H9 (cell line): ENCODE data around the gene MDFIC2. TPM values are rescaled to one million over a fixed set of nuclear protein-coding genes. Genes with fewer than 3 reads are reported as not detected.

ENCODE experiments used
- DNase-seq: peaks from one replicate; pipeline ENCODE4 v3.0.0-alpha.2; 2017
- H2AFZ ChIP-seq: one replicate; pipeline ENCODE4 v1.6.1; 2013; ENCODE audit warnings: mild to moderate bottlenecking, low read length, control low read depth, moderate library complexity
- H2AK5ac ChIP-seq: 2 replicates; pipeline ENCODE4 v1.6.1; 2013; ENCODE audit warnings: low read length, control low read depth, mixed read lengths; ENCODE audit not compliant: insufficient read length
- H2BK120ac ChIP-seq: one replicate; pipeline ENCODE4 v1.6.1; 2013; ENCODE audit warnings: low read depth, mild to moderate bottlenecking, low read length, control low read depth, inconsistent platforms; ENCODE audit not compliant: poor library complexity, severe bottlenecking
- H2BK12ac ChIP-seq: 2 replicates; pipeline ENCODE4 v1.6.1; 2013; ENCODE audit warnings: low read length, control low read depth, mixed read lengths, low read depth; ENCODE audit not compliant: insufficient read length
- H2BK15ac ChIP-seq: 2 replicates; pipeline ENCODE4 v1.6.1; 2013; ENCODE audit warnings: low read depth, low read length, control low read depth
- H2BK20ac ChIP-seq: one replicate; pipeline ENCODE4 v1.6.1; 2013; ENCODE audit warnings: low read depth, mild to moderate bottlenecking, low read length, control low read depth, inconsistent platforms; ENCODE audit not compliant: poor library complexity, severe bottlenecking
- H2BK5ac ChIP-seq: 2 replicates; pipeline ENCODE4 v1.6.1; 2013; ENCODE audit warnings: low read length, control low read depth, mixed read lengths; ENCODE audit not compliant: insufficient read length
- H3K14ac ChIP-seq: 2 replicates; pipeline ENCODE4 v1.6.1; 2013; ENCODE audit warnings: low read length, control low read depth; ENCODE audit not compliant: insufficient read depth
- H3K18ac ChIP-seq: 2 replicates; pipeline ENCODE4 v1.6.1; 2013; ENCODE audit warnings: low read depth, mild to moderate bottlenecking, mixed read lengths, low read length, control low read depth; ENCODE audit not compliant: insufficient read length
- H3K23ac ChIP-seq: 2 replicates; pipeline ENCODE4 v1.6.1; 2013; ENCODE audit warnings: low read length, control low read depth, mixed read lengths, low read depth; ENCODE audit not compliant: insufficient read length
- H3K23me2 ChIP-seq: 2 replicates; pipeline ENCODE4 v1.6.1; 2013; ENCODE audit warnings: low read depth, mild to moderate bottlenecking, mixed read lengths, low read length, control low read depth; ENCODE audit not compliant: insufficient read length, poor library complexity, severe bottlenecking
- H3K27ac ChIP-seq: 2 replicates; pipeline ENCODE4 v1.5.1; 2013; ENCODE audit warnings: low read length, control low read depth, mixed read lengths, low read depth; ENCODE audit not compliant: insufficient read length
- H3K27me3 ChIP-seq: 2 replicates; pipeline ENCODE4 v1.6.1; 2013; ENCODE audit warnings: low read length, control low read depth, inconsistent platforms; ENCODE audit not compliant: insufficient read depth
- H3K4ac ChIP-seq: 2 replicates; pipeline ENCODE4 v1.6.1; 2013; ENCODE audit warnings: low read depth, mild to moderate bottlenecking, control low read depth, inconsistent platforms, low read length, moderate library complexity
- H3K4me1 ChIP-seq: 2 replicates; pipeline ENCODE4 v1.6.1; 2013; ENCODE audit warnings: low read length, control low read depth, inconsistent platforms; ENCODE audit not compliant: insufficient read depth
- H3K4me2 ChIP-seq: 2 replicates; pipeline ENCODE4 v1.6.1; 2013; ENCODE audit warnings: low read length, control low read depth, mixed read lengths; ENCODE audit not compliant: insufficient read length, insufficient read depth
- H3K56ac ChIP-seq: 2 replicates; pipeline ENCODE4 v1.6.1; 2013; ENCODE audit warnings: low read depth, mild to moderate bottlenecking, mixed read lengths, low read length, control low read depth; ENCODE audit not compliant: insufficient read length
- H3K79me1 ChIP-seq: 2 replicates; pipeline ENCODE4 v1.6.1; 2013; ENCODE audit warnings: low read depth, mild to moderate bottlenecking, moderate library complexity, low read length, control low read depth, inconsistent platforms; ENCODE audit not compliant: insufficient read depth, poor library complexity, severe bottlenecking
- H3K79me2 ChIP-seq: 2 replicates; pipeline ENCODE4 v1.6.1; 2013; ENCODE audit warnings: low read length, control low read depth, inconsistent platforms; ENCODE audit not compliant: insufficient read depth
- H3K9ac ChIP-seq: 2 replicates; pipeline ENCODE4 v1.6.1; 2013; ENCODE audit warnings: low read length, control low read depth, mixed read lengths; ENCODE audit not compliant: insufficient read length; ENCODE audit errors: extremely low read depth
- H3K9me3 ChIP-seq: one replicate; pipeline ENCODE4 v1.6.1; 2013; ENCODE audit warnings: low read depth, low read length, inconsistent platforms; ENCODE audit not compliant: control insufficient read depth
- H3T11ph ChIP-seq: one replicate; pipeline ENCODE4 v1.6.1; 2013; ENCODE audit warnings: mild to moderate bottlenecking, low read length, control low read depth, inconsistent platforms
- H4K20me1 ChIP-seq: one replicate; pipeline ENCODE4 v1.6.1; 2013; ENCODE audit not compliant: control insufficient read depth, insufficient read length, insufficient read depth
- H4K5ac ChIP-seq: 2 replicates; pipeline ENCODE4 v1.6.1; 2013; ENCODE audit warnings: low read depth, mild to moderate bottlenecking, mixed read lengths, low read length, control low read depth; ENCODE audit not compliant: insufficient read length
- H4K8ac ChIP-seq: replicated peaks from 2 replicates; pipeline ENCODE4 v1.6.1; 2013; ENCODE audit warnings: low read length, control low read depth, mixed read lengths, low read depth; ENCODE audit not compliant: insufficient read length
- H4K91ac ChIP-seq: 2 replicates; pipeline ENCODE4 v1.6.1; 2013; ENCODE audit warnings: low read depth, mild to moderate bottlenecking, moderate library complexity, mixed read lengths, low read length, control low read depth; ENCODE audit not compliant: insufficient read length
- H3K27ac Mint-ChIP-seq, 3 experiments: 2 replicates in 2 of 3; 3 replicates in 1 of 3; pipeline ENCODE4 v1.8.0; 2020 to 2021; ENCODE audit warnings: mixed read lengths in 3 of 3, mild to moderate bottlenecking in 1 of 3, moderate library complexity in 1 of 3
- H3K27me3 Mint-ChIP-seq: 2 replicates; pipeline ENCODE4 v1.8.0; 2021; ENCODE audit warnings: low read depth, mild to moderate bottlenecking, moderate library complexity, mixed read lengths
- H3K36me3 Mint-ChIP-seq, 3 experiments: 2 replicates in 2 of 3; 3 replicates in 1 of 3; pipeline ENCODE4 v1.8.0; 2020 to 2021; ENCODE audit warnings: low read depth in 3 of 3, mixed read lengths in 3 of 3; ENCODE audit not compliant: insufficient read depth in 1 of 3
- H3K4me1 Mint-ChIP-seq, 2 experiments: 2 replicates each; pipeline ENCODE4 v1.8.0; 2020; ENCODE audit warnings: mixed read lengths in 2 of 2
- H3K4me3 Mint-ChIP-seq, 2 experiments: 2 replicates in 1 of 2; 3 replicates in 1 of 2; pipeline ENCODE4 v1.8.0; 2020 to 2021; ENCODE audit warnings: mild to moderate bottlenecking in 2 of 2, mixed read lengths in 2 of 2, moderate library complexity in 1 of 2
- H3K9me3 Mint-ChIP-seq, 2 experiments: 2 replicates in 1 of 2; 3 replicates in 1 of 2; pipeline ENCODE4 v1.8.0; 2020; ENCODE audit warnings: mild to moderate bottlenecking in 2 of 2, mixed read lengths in 2 of 2, moderate library complexity in 1 of 2
- WGBS: extraction: QIAGEN DNeasy Blood & Tissue Kit; methylation state at CpG from one replicate; pipeline ENCODE4 v1.1.7; 2013; ENCODE audit warnings: missing lambda C conversion rate, low lambda C conversion rate, mixed read lengths; ENCODE audit not compliant: insufficient read length; ENCODE audit errors: extremely low coverage; 5-methylcytosine and 5-hydroxymethylcytosine counted together
- total RNA-seq: library from RNA; stranded (reverse); gene quantifications from 2 replicates; pipeline ENCODE4 v1.2.1, GENCODE V29; 2021
- TF ChIP-seq, protein P1 (sequence below): fragments of 200-600 bp; sonication (generic); conservative IDR thresholded peaks from 3 replicates; pipeline ENCODE4 v1.8.0; 2021; ENCODE audit warnings: antibody characterized with exemption, mild to moderate bottlenecking

The MDFIC2 gene
- total RNA-seq, 1 experiment from 2014 or later, result not detected

- no peak overlapping the region for H2AFZ ChIP-seq
- no peak for DNase-seq
Measured at GRCh38 chr3:70231266-70231701, 81.2 kb downstream of the MDFIC2 start.

More at GRCh38 chr3:70231266-70231701, 81.2 kb downstream of the MDFIC2 start:
- Mint-ChIP-seq H3K27me3 (no peaks in the 10 kb centered on the region; the same call in none of the 2 replicates), H3K4me1 (0 out of 4 replicates have a peak, but pooled peaks cover 0 to 3% of the 10 kb centered on the region in 2 experiments), H3K27ac (no peak overlapping the region; a peak in 1 of 7 replicates), H3K9me3 (no peaks in the 10 kb centered on the region), H3K36me3 (no peaks in the 10 kb centered on the region), H3K4me3 (no peak overlapping the region)
- Histone ChIP-seq H2AK5ac (no peak overlapping the region), H3K79me2 (no peaks in the 10 kb centered on the region), H3K4ac (no peak overlapping the region), H2BK120ac (no peak overlapping the region), H4K5ac (no peak overlapping the region), H3K9ac (no peak overlapping the region), H4K91ac (no peak overlapping the region), H2BK20ac (no peak overlapping the region), H3K18ac (no peak overlapping the region), H3K56ac (no peak overlapping the region), H3K4me2 (no peak overlapping the region), H3K9me3 (no peaks in the 10 kb centered on the region), H4K20me1 (no peaks in the 10 kb centered on the region), H3K14ac (no peak overlapping the region), H2BK12ac (no peak overlapping the region), H2BK5ac (no peak overlapping the region), H3K27me3 (no peaks in the 10 kb centered on the region), H3K23me2 (no peaks in the 10 kb centered on the region), H4K8ac (no peak overlapping the region), H3K4me1 (no peaks in the 10 kb centered on the region), H3T11ph (no peak overlapping the region), H3K23ac (no peak overlapping the region), H2BK15ac (no peak overlapping the region), H3K79me1 (no peaks in the 10 kb centered on the region), H3K27ac (no peak overlapping the region)
- WGBS, result no CpG with 5 or more reads among the region's 15 CpGs
- TF ChIP-seq, protein P1, sequence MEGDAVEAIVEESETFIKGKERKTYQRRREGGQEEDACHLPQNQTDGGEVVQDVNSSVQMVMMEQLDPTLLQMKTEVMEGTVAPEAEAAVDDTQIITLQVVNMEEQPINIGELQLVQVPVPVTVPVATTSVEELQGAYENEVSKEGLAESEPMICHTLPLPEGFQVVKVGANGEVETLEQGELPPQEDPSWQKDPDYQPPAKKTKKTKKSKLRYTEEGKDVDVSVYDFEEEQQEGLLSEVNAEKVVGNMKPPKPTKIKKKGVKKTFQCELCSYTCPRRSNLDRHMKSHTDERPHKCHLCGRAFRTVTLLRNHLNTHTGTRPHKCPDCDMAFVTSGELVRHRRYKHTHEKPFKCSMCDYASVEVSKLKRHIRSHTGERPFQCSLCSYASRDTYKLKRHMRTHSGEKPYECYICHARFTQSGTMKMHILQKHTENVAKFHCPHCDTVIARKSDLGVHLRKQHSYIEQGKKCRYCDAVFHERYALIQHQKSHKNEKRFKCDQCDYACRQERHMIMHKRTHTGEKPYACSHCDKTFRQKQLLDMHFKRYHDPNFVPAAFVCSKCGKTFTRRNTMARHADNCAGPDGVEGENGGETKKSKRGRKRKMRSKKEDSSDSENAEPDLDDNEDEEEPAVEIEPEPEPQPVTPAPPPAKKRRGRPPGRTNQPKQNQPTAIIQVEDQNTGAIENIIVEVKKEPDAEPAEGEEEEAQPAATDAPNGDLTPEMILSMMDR, result no peak
